Right atrium auricular region (tissue), 2 donors: ENCODE data around the gene ZNF511. TPM values are rescaled to one million over a fixed set of nuclear protein-coding genes. Genes with fewer than 3 reads are reported as not detected.

Experiments
- DNase-seq: peaks from one replicate; pipeline ENCODE4 v3.0.0-alpha.2; 2019; ENCODE audit warnings: low spot score
- H3K27ac ChIP-seq, 2 donors: fragments of 200-600 bp; sonication (generic); 1 replicate in 1 of 2; 2 replicates in 1 of 2; pipeline ENCODE4 v1.5.1; 2016 to 2019
- H3K27me3 ChIP-seq, 2 donors: fragments of 200-600 bp; sonication (generic); one replicate each; pipeline versions ENCODE4 v1.5.1 to v1.6.0; 2017 to 2019
- H3K36me3 ChIP-seq: fragments of 200-600 bp; sonication (generic); one replicate; pipeline ENCODE4 v1.5.1; 2016
- H3K4me1 ChIP-seq, 2 donors: fragments of 200-600 bp; sonication (generic); one replicate each; pipeline versions ENCODE4 v1.5.1 to v1.6.0; 2017 to 2019
- H3K4me3 ChIP-seq, 2 donors: fragments of 200-600 bp; sonication (generic); 1 replicate in 1 of 2; 2 replicates in 1 of 2; pipeline ENCODE4 v1.5.1; 2017 to 2019; ENCODE audit warnings: mild to moderate bottlenecking in 1 of 2, moderate library complexity in 1 of 2
- H3K9me3 ChIP-seq, 2 donors: fragments of 200-600 bp; sonication (generic); one replicate each; pipeline ENCODE4 v1.5.1; 2019
- total RNA-seq, 2 donors: library from RNA; depleted of rRNA; stranded (reverse); fragments of >200 nt; gene quantifications; one replicate each; pipeline ENCODE4 v1.1.0, GENCODE V29; 2016
- TF ChIP-seq, protein P1 (sequence below), 2 donors: fragments of 200-600 bp; sonication (generic); IDR thresholded peaks; one replicate each; pipeline ENCODE4 v1.5.1; 2019; ENCODE audit warnings: antibody characterized with exemption in 2 of 2

ZNF511 gene
- total RNA-seq, 2 donors from 2014 or later = 28.1 to 31.9 TPM

DNA sequence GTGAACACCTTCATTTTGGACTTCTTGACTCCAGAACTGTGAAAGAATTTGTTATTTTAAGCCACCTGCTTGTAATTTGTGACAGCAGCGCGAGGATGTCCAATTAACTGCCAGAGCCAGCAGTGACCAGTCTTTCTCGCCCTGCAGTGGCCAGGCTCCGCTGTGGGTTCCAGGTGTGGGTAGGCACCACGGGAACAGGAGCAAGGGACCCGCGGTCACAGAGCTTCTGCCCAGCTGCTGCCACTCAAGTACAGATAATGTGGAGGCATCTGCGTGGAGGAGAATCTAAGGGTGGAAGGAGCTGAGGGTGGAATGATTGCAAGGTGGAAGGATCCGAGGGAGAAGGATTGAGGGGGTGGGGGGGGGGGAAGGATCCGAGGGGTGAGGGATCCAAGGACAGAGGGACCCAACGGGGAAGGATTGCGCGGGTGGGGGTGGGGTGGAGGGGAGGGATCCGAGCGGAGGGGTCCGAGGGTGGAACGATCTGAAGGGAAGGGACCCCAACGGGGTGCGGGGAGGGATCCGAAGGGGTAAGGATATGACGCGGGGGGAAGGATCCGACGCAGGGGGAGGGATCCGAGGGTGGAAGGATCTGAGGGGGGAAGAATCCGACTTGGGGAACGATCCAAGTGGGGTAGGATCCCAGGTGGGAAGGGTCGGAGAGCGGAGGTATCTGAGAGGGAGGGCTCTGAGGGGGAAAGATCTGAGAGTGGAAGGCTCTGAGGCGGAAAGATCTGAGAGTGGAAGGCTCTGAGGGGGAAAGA lies 24.4 kb downstream of the ZNF511 start:
- Histone ChIP-seq H3K27ac (no peak overlapping the region), H3K36me3 (no peaks in the 10 kb centered on the region), H3K27me3 (peaks cover 23 to 34% of the 10 kb centered on the region in 2 donors), H3K4me1 (peaks cover 0 to 32% of the 10 kb centered on the region in 2 donors), H3K4me3 (no peak overlapping the region), H3K9me3 (no peaks in the 10 kb centered on the region)
- TF ChIP-seq, protein P1, sequence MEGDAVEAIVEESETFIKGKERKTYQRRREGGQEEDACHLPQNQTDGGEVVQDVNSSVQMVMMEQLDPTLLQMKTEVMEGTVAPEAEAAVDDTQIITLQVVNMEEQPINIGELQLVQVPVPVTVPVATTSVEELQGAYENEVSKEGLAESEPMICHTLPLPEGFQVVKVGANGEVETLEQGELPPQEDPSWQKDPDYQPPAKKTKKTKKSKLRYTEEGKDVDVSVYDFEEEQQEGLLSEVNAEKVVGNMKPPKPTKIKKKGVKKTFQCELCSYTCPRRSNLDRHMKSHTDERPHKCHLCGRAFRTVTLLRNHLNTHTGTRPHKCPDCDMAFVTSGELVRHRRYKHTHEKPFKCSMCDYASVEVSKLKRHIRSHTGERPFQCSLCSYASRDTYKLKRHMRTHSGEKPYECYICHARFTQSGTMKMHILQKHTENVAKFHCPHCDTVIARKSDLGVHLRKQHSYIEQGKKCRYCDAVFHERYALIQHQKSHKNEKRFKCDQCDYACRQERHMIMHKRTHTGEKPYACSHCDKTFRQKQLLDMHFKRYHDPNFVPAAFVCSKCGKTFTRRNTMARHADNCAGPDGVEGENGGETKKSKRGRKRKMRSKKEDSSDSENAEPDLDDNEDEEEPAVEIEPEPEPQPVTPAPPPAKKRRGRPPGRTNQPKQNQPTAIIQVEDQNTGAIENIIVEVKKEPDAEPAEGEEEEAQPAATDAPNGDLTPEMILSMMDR (IDR thresholded peaks at IDR 0.05) = no peak
- DNase-seq = no peak

DNA sequence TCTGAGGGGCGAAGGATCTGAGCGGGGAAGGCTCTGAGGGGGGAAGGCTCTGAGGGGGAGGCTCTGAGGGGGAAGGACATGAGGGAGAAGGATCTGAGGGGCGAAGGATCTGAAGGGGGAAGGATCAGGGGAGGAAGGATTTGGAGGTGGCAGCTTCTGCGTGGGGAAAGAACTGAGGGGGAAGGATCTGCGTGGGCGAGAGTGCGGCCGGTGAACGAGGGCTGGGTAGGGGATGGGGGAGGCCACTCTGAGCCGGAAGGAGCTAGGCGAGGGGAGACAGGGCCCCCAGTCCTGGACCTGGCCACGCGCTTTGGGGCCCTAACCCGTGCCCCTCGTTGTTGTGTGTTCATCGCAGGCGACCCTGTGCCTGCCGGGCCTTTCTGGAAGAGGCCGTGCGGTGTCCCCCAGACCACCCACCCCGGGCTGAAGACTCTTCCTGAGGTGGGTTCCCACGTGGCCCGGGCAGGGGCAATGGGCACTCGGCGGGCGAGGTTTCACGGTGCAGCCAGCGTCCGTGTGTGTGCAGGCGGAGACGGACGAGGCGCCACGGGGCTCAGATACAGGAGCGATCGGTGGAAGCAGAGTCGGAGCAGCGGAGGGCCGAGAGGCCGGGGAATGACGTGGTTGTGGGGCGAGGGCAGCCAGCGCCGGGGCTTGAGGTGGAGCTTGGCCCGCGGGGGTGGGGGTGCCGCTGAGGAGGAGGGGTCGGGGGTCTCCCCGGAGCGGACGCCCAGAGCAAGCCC lies 26.0 kb downstream of the ZNF511 start:
- TF ChIP-seq, protein P1 (IDR thresholded peaks at IDR 0.05) = no peak
- Histone ChIP-seq H3K27me3 (peaks cover 23 to 29% of the 10 kb centered on the region in 2 donors), H3K4me3 (peak overlapping the region; percentile 19 to 49), H3K27ac (no peak overlapping the region), H3K4me1 (peaks cover 0 to 28% of the 10 kb centered on the region in 2 donors), H3K36me3 (no peaks in the 10 kb centered on the region), H3K9me3 (no peaks in the 10 kb centered on the region)
- DNase-seq = no peak

DNA sequence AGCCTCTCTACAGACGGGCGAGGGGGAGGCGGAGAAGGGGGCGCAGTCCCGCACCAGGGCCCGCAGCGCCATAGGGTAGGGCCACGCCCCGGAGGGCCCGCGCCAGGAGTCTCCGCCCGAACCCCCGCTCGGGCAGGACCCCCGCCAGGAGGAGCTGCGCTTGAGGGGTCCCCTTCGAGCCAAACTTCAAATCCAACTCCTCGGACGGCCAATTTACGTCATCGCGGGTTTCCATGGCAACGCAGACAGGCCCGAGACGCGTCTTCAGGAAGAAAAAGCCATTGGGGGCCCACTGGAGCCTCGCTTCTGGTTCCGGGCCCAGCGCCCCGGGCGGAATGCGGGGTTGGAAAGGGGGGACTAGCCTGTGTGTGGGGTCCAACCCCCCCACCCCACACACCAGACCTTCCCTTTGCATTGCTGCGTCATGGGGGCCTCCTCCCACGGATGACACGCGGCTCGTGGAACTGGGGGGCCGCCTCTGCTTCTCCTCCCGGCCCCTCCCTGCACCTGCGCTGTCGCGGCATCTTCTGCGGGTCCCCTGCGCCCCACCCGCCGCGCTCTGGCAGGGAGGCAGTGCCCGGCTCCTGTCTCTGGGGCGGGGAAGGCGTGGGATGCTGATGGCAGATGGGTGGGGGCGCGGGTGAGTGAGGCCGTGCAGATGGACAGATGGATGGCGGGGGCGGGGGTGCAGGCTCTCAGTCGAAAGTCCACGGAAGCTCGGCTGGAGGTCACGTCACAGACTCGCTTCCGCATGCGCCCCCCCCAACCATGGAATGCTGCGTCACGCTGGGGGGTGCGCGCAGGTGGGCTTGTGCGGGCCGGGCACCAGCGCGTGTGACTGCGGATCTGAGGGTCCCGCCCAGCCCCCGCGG lies 26.8 kb downstream of the ZNF511 start:
- no peak overlapping the region for H3K27ac ChIP-seq
- TF ChIP-seq, protein P1 (IDR thresholded peaks at IDR 0.05) = no peak
- H3K4me1 ChIP-seq = peaks cover 0 to 24% of the 10 kb centered on the region in 2 donors
- peak overlapping the region; percentile 19 to 49 for H3K4me3 ChIP-seq
- DNase-seq = no peak
- no peaks in the 10 kb centered on the region for H3K9me3 ChIP-seq
- H3K36me3 ChIP-seq = no peaks in the 10 kb centered on the region
- H3K27me3 ChIP-seq = peaks cover 23 to 29% of the 10 kb centered on the region in 2 donors

DNA sequence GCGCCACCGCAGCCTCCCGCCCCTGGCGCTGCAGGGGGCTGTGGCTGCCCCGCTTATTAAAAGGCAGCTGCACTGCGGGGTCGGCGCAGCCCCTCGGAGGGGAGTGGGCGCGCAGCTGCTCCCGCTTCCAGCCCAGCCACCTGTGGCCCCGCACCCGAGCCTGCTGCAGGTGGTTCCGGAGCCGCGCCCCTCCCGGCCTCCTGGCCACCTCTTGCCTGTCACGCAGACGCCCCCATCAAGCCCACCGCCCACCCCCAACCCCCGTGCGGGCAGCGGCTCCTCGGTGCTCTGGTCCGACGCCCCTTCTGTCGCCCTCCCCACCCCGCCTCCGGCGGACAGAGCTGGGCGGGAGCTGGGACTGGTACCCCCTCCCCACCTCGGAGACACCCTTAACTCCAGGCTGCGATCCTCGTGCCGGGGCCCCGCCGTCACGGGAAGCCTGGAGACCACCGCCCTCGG lies 27.4 kb downstream of the ZNF511 start:
- H3K27ac ChIP-seq = no peak overlapping the region
- H3K9me3 ChIP-seq = no peaks in the 10 kb centered on the region
- TF ChIP-seq, protein P1 (IDR thresholded peaks at IDR 0.05) = no peak
- peaks cover 23 to 29% of the 10 kb centered on the region in 2 donors for H3K27me3 ChIP-seq
- peaks cover 0 to 24% of the 10 kb centered on the region in 2 donors for H3K4me1 ChIP-seq
- DNase-seq = no peak
- H3K4me3 ChIP-seq = peak overlapping the region in 1 of 2 donors; percentile 49
- no peaks in the 10 kb centered on the region for H3K36me3 ChIP-seq

DNA sequence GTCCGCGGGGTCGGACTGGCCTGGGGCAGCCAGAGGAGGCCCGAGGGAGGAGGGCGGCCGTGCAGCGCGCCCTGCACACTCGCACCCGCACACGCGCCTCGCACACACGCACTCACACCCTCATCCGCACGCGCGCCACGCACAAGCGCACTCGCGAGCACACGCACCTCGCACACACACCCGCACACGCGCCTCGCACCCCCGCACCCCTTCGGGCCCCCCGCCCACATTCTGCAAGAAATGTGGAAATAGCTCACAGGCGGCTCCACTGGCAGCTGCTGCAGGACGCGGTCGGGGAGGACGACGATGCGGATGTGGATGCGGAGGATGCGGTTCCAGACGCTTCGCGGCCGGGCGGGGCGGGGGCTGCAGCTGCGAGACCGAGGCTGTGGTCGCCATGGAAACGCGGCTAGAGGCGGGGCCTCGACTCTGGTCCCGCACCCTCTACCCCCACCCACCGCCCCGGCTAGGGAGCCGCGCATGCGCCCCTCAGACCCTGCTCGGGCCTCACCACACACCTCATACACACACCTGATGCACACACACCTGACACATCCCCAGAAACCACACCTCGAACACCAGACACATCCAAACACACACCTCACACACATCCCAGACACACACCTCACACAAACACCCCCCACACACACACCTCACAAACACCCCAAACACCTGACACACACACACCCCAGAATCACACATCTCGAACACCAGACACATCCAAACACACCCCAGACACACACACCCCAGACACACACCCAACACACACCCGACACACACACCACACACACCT lies 28.1 kb downstream of the ZNF511 start, which contains the start of gene CALY:
Gene CALY (minus strand): TSS at position 320 of the 793 bp plus-strand sequence. CDS start 7,907 bp downstream, outside the sequence.
- H3K4me1 ChIP-seq = peaks cover 0 to 24% of the 10 kb centered on the region in 2 donors
- H3K4me3 ChIP-seq = peak within 1 kb of the TSS in 1 of 2 donors; percentile 49
- no peaks in the 10 kb centered on the region for H3K9me3 ChIP-seq
- TF ChIP-seq, protein P1 (IDR thresholded peaks at IDR 0.05) = no peak
- peaks cover 23 to 29% of the 10 kb centered on the region in 2 donors for H3K27me3 ChIP-seq
- no peak for DNase-seq
- H3K27ac ChIP-seq = no peak within 1 kb of the TSS
- H3K36me3 ChIP-seq = no peaks in the 10 kb centered on the region
